Left lung (tissue), 10 donors: ENCODE results near the gene SLC15A4. TPM values are rescaled to one million over a fixed set of nuclear protein-coding genes. Genes with fewer than 3 reads are reported as not detected.
A peak's percentile ranks its signal among the peaks of the same experiment; 100 is the strongest.

Experiments
- ATAC-seq: fragments of 200-7000 bp; cut with Tn5 transposase; one replicate; pipeline ENCODE4 v1.9.1; 2020; ENCODE audit warnings: moderate library complexity
- DNase-seq, 4 donors: peaks; one replicate each; pipeline ENCODE4 v3.0.0-alpha.2; 2013 to 2020
- H3K27ac ChIP-seq, 2 donors: fragments of 200-600 bp; sonication (generic) in 1 of 2; one replicate each; pipeline versions ENCODE4 v1.5.0 to v1.8.0; 2020 to 2021
- H3K27me3 ChIP-seq, 2 donors: fragments of 200-600 bp; sonication (generic) in 1 of 2; one replicate each; pipeline versions ENCODE4 v1.5.0 to v1.8.0; 2020 to 2021
- H3K36me3 ChIP-seq, 2 donors: fragments of 200-600 bp; sonication (generic) in 1 of 2; one replicate each; pipeline versions ENCODE4 v1.5.0 to v1.8.0; 2020 to 2021
- H3K4me1 ChIP-seq, 2 donors: fragments of 200-600 bp; one replicate each; pipeline ENCODE4 v1.8.0; 2021
- H3K4me3 ChIP-seq, 2 donors: fragments of 200-600 bp; sonication (generic) in 1 of 2; one replicate each; pipeline versions ENCODE4 v1.5.0 to v1.8.0; 2020 to 2021; ENCODE audit warnings: mild to moderate bottlenecking in 1 of 2
- H3K9me3 ChIP-seq, 2 donors: fragments of 200-600 bp; sonication (generic) in 1 of 2; one replicate each; pipeline versions ENCODE4 v1.5.0 to v1.8.0; 2020 to 2021
- CTCF ChIP-seq, 2 donors: fragments of 200-600 bp; sonication (generic) in 1 of 2; IDR thresholded peaks; one replicate each; pipeline versions ENCODE4 v1.5.0 to v1.8.0; 2021; ENCODE audit warnings: antibody characterized with exemption in 2 of 2
- intact Hi-C, 2 donors: fragments of 100-400 bp; cut with DNase I; formaldehyde crosslinking; loops; one replicate each; pipeline versions ENCODE4 v1.11.2 to v1.14.2; 2022
- polyA plus RNA-seq, 6 donors: library from polyadenylated mRNA; unstranded; fragments of 120-200 nt; gene quantifications; one replicate each; pipeline ENCODE4 v1.2.1, GENCODE V29; 2013; ENCODE audit not compliant: insufficient read length in 6 of 6
- total RNA-seq, 2 donors: library from RNA; stranded (reverse); fragmentation: NEBNext Ultra II Directional; extraction: Animal tissue kit (Norgen Biotek cat#: 25700); gene quantifications; one replicate each; pipeline ENCODE4 v1.2.1, GENCODE V29; 2021
- donor health status: DM: no; HTN: yes; CAD: no.
- donor health status: DM: no; HTN: no; CAD: no.

The SLC15A4 gene
- total and polyA plus RNA-seq, 8 donors: 26.5 to 38.2 (median 29.3) TPM

- DNase-seq (no peak), ATAC-seq (no peak)
- peak overlapping the region in 1 of 2 donors; percentile 74 for H3K27ac ChIP-seq
- no peak overlapping the region for H3K4me3 ChIP-seq
- no peaks in the 10 kb centered on the region for H3K27me3 ChIP-seq
- no peak for TF ChIP-seq CTCF (IDR thresholded peaks at IDR 0.05)
- intact Hi-C loops: no loop called here
- H3K4me1 ChIP-seq: peaks cover 0 to 47% of the 10 kb centered on the region in 2 donors
- H3K9me3 ChIP-seq: no peaks in the 10 kb centered on the region
- H3K36me3 ChIP-seq: peaks cover 0 to 90% of the 10 kb centered on the region in 2 donors
Observed at GRCh38 chr12:128794661-128795529, 28.9 kb downstream of the SLC15A4 start.

- peaks cover 0 to 56% of the 10 kb centered on the region in 2 donors for H3K4me1 ChIP-seq
- no peak overlapping the region for H3K4me3 ChIP-seq
- H3K36me3 ChIP-seq: peaks cover 0 to 78% of the 10 kb centered on the region in 2 donors
- no peak for DNase-seq
- TF ChIP-seq CTCF (IDR thresholded peaks at IDR 0.05): no peak
- ATAC-seq: no peak
- no peaks in the 10 kb centered on the region for H3K9me3 ChIP-seq
- peak overlapping the region in 1 of 2 donors; percentile 74 for H3K27ac ChIP-seq
- H3K27me3 ChIP-seq: no peaks in the 10 kb centered on the region
- intact Hi-C loops: no loop called here
Observed at GRCh38 chr12:128793701-128794100, 30.1 kb downstream of the SLC15A4 start.

GRCh38 chr12:128792881-128793280 is 30.9 kb downstream of the SLC15A4 start:
- Histone ChIP-seq H3K4me3 (no peak overlapping the region), H3K4me1 (peaks cover 0 to 56% of the 10 kb centered on the region in 2 donors), H3K27ac (no peak overlapping the region), H3K36me3 (peaks cover 0 to 70% of the 10 kb centered on the region in 2 donors), H3K9me3 (no peaks in the 10 kb centered on the region), H3K27me3 (no peaks in the 10 kb centered on the region)
- intact Hi-C loops: no loop called here
- no peak for TF ChIP-seq CTCF (IDR thresholded peaks at IDR 0.05)
- no peak for ATAC-seq
- no peak for DNase-seq

- TF ChIP-seq CTCF (IDR thresholded peaks at IDR 0.05): no peak
- no peaks in the 10 kb centered on the region for H3K9me3 ChIP-seq
- peaks cover 0 to 56% of the 10 kb centered on the region in 2 donors for H3K4me1 ChIP-seq
- no peaks in the 10 kb centered on the region for H3K27me3 ChIP-seq
- H3K4me3 ChIP-seq: no peak overlapping the region
- no peak overlapping the region for H3K27ac ChIP-seq
- ATAC-seq: no peak
- intact Hi-C loops: no loop called here
- no peak for DNase-seq
- H3K36me3 ChIP-seq: peaks cover 0 to 65% of the 10 kb centered on the region in 2 donors
Observed at GRCh38 chr12:128792398-128792797, 31.4 kb downstream of the SLC15A4 start.
